NCI-H1694 (cell line): ENCODE data around the gene UBAC1.
"Not testable (repeated sequence)": the region's sequence is repeated elsewhere in the genome, so short reads cannot be mapped to it uniquely, and the experiment has no call there.

ENCODE experiments used
- DNase-seq: peaks from one replicate; lab custom pipeline; 2025; lab: John Stamatoyannopoulos, UW

UBAC1 gene

GRCh38 chr9:135978642-135979546 is 17.7 kb upstream of the UBAC1 start:
- no peak for DNase-seq

GRCh38 chr9:135976944-135977343 is 15.8 kb upstream of the UBAC1 start:
- no peak for DNase-seq

GRCh38 chr9:135976531-135976930 is 15.4 kb upstream of the UBAC1 start:
- no peak for DNase-seq

GRCh38 chr9:135975834-135976233 is 14.7 kb upstream of the UBAC1 start:
- no peak for DNase-seq

GRCh38 chr9:135974220-135974573 is 13.0 kb upstream of the UBAC1 start:
- DNase-seq, result no peak

GRCh38 chr9:135973277-135974219 is 12.4 kb upstream of the UBAC1 start:
- no peak for DNase-seq

GRCh38 chr9:135971892-135972291 is 10.7 kb upstream of the UBAC1 start:
- DNase-seq, result no peak

GRCh38 chr9:135971111-135971766 is 10.1 kb upstream of the UBAC1 start:
- no peak for DNase-seq

GRCh38 chr9:135970128-135970815 is 9.1 kb upstream of the UBAC1 start:
- no peak for DNase-seq

GRCh38 chr9:135969064-135969683 is 8.0 kb upstream of the UBAC1 start:
- no peak for DNase-seq

GRCh38 chr9:135968601-135969000 is 7.4 kb upstream of the UBAC1 start:
- no peak for DNase-seq

- no peak for DNase-seq
These were observed 6.9 kb upstream of the UBAC1 start for GRCh38 chr9:135968083-135968476.

- not testable (repeated sequence) for DNase-seq
These were observed 5.7 kb upstream of the UBAC1 start for GRCh38 chr9:135966916-135967260.

- DNase-seq, result no peak
These were observed 4.1 kb upstream of the UBAC1 start for GRCh38 chr9:135965124-135965756.

- no peak for DNase-seq
These were observed 2.8 kb upstream of the UBAC1 start for GRCh38 chr9:135963938-135964337.

GRCh38 chr9:135963338-135963737 is 2.2 kb upstream of the UBAC1 start:
- DNase-seq, result no peak

- DNase-seq, result no peak
These were observed 1.6 kb upstream of the UBAC1 start for GRCh38 chr9:135962696-135963307.

- DNase-seq, result no peak
These were observed 880 bp upstream of the UBAC1 start for GRCh38 chr9:135961811-135962695.
